HG02623 (cell line): ENCODE results near the gene TNRC18.

ENCODE experiments used
- ATAC-seq: cut with Tn5 transposase; IDR thresholded peaks from one replicate; pipeline ENCODE4 v1.9.1; 2021; ENCODE audit warnings: moderate library complexity; ENCODE audit not compliant: unreplicated experiment

The TNRC18 gene

DNA sequence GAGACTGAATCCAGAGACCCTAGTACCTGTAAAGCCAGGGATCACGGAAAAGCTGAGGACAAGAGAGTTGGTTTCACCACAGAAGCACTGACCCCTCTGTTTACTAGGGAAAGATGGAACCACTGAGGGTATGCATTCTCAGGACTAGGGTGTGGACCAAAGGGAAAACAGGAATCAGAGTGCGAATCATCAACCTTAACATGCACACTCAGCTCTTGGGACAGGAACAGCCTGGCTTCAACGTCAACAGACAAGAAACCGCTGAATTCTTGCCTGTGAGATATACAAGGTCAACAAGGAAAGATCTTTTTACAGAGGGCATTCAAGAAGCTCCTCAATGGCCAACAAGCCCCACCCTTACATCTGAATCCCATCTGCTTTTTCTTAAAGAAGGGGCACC, 14.9 kb downstream of the TNRC18 start:
- ATAC-seq: no peak

GRCh38 chr7:5406957-5407945, 16.4 kb downstream of the TNRC18 start:
- no peak for ATAC-seq

DNA sequence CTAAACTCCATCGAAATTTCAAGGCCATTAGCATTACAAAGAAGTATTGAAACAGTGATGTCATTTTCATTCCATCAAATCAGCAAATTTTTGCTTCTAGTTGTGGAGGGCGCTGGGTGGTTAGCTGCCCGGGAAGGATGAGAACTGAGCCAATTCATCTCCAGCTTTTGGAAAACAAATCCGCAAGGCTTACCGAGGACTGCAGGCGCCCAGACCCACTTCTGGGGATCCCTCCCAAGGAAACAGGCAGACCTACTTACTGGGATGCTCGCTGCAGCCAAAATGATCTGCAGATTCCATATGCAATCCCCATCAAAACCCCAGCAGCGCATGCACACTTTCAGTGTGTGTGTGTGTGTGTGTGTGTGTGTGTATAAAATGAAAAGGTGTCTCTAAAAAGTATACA, 19.2 kb downstream of the TNRC18 start:
- no peak for ATAC-seq

- ATAC-seq: no peak
Measured at GRCh38 chr7:5403442-5403841, 20.2 kb downstream of the TNRC18 start.

- no peak for ATAC-seq
Measured at GRCh38 chr7:5397736-5398135, 25.9 kb downstream of the TNRC18 start.

GRCh38 chr7:5396999-5397663, 26.5 kb downstream of the TNRC18 start:
- ATAC-seq: peak; percentile 83

DNA sequence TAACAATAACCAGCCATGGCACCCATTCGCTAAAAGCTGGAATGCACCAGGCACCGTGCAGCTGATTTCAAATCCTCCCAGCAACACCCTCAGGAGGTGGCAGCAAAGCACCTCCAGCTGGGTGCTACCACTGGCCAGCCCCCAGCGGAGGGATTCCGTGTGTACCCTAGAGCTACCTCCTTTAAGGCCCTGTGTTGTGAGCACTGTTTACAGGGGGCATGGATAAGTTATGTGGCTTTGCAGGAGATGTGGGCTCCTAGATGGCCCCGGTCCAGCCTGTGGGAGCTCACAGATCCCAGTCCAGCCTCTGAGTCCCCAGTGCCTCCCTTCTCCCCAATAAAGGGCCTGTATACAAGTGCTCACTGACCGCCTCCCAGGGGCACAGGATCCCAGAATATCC, 27.1 kb downstream of the TNRC18 start:
- ATAC-seq: peak; percentile 40

GRCh38 chr7:5395246-5395645, 28.4 kb downstream of the TNRC18 start:
- no peak for ATAC-seq

DNA sequence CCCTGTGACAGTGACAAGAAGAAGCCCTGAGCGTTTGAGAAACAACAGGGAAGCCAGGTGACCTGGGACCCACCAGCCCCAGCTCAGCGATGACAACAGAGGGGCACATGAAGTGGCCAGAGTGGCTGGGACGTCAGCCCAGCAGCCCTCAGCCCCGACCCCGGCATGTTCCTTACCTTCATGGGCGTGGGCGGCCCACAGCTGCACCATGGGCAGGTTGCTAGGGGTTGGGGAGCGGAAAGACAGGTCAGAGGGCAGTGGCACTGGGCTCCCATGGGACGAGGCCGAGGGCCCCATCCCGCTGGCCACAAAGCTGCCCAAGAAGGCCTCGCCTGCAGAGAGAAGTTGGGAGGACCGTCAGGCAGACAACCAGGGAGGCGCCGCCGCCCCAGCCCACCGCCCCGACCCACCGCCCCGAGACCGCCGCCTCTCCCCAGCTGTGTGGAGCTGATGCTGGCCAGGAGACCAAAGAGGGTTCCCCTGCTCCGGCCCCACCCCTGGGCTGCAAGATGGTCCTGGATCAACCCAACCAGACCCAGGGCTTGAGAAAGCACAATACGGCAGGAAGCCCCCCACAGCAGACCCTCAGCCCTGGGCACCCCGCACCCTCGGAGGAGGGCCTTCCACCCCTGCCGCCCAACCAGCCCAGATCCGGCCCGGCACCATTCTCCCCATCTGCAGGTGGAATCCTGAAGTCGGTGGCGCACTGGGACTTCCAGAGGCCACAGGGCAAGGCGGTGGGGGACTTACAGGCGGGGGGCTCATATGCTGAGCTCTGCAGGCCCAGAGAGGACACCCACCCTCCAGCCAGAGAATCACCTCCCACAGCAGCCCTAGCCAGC, 29.1 kb downstream of the TNRC18 start:
- ATAC-seq: no peak

DNA sequence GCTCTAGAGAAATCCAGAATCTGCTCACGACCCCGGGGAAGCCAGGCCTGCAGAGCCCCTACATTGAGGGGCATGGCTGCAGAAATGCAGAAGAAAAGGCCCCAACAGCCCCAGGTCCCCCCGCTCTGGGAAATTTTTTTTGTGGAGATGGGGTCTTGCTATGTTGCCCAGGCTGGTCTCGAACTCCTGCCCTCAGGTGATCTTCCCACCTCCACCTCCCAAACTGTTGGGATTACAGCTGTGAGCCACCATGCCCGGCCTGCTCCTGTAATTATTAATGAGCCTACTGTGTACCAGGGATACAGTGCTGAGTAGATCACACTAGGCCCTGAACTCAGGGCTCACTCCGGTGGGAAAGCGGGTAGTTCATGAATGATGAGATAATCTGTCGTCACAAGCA, 29.9 kb downstream of the TNRC18 start:
- no peak for ATAC-seq

DNA sequence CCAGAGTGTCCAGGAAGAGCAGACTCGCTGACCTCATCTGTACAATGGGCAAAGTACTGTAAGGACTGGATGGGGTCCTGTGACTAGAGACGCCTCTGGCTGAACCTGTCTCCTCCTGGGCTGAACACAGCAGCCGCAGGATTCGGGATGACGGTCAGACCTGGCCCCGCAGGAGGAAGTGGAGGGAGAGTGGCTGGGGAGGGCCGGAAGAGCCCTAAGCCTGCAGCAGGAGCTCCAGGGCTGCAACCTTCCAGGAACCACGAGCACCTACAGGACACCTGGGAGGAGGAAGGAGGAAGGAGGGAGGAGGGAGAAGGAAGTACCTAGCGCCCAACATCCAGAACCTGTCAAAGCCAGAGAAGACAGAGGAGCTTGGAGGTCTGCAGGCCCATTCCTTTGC, 30.3 kb downstream of the TNRC18 start:
- ATAC-seq: no peak

DNA sequence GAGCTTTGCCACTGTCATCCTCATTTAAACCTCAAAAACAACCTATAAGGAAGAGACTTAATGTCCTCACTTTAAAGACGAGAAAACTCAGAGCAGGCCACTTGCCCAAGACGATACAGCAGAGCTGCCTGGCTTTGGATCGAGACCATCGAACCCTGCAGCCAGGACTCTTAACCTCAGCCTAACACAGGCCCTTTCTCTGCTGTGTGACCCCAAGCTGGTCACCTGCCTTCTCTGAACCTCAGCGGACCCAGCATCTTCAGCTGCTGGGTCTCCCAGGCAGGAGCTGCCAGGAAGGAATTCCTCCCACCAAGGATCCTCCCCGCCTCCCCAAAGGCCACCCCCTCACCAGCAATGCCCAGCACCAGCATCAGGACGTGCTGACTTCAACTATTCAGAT, 32.7 kb downstream of the TNRC18 start:
- no peak for ATAC-seq

- ATAC-seq: no peak
Measured at GRCh38 chr7:5388905-5389433, 34.7 kb downstream of the TNRC18 start.

- ATAC-seq: no peak
Measured at GRCh38 chr7:5388273-5388901, 35.2 kb downstream of the TNRC18 start.

GRCh38 chr7:5387711-5388245, 35.9 kb downstream of the TNRC18 start:
- ATAC-seq: no peak

DNA sequence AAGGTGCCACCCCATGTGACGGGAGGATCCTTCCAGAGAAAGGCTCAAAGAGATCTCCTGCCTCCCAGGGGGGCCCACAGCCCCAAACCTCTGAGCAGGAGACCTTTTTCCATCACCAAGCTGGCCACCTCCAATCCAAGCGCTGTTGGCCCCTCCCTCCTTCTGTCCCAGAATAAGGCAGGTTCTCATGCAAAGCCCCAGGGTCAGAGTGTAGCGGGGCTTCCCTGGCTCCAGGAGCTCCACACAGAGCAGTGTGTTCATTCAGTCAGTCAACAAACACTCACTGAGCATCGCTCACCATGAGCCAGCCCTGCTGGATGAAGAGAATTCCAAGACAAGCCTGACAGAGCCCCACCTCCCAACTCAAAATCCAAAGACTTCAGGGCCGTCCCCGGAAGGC, 39.0 kb downstream of the TNRC18 start:
- no peak for ATAC-seq

DNA sequence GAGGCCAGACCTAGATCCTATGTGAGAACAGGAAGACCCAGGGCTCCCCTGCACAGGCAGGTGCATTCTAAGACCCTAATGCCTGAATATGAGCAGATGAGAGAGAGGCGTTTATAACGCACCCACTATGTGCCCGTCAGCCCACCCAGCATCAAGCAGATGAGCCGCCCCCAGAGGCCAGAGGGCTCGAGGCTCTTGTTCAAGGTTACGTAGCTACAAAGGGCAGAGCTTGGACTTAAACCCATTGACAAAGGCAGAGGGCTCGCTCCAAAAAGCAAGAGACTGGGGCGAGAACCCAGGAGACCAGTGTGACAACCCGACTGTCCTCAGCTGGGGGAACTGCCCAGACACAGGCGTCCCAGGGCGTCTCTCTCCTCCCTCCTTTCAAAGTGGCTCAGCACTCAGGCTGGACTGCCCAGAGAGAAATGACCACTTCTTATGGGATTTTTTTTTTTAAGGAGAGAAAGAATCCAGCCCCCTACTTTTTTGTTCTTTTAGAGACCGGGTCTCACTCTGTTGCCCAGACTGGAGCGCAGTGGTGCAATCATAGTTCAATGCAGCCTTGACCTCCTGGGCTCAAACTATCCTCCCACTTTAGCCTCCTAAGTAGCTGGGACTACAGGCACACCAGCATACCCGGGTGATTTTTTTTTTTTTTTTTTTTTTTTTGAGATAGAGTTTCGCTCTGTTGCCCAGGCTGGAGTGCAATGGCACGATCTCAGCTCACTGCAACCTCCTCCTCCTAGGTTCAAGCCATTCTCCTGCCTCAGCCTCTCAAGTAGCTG, 40.1 kb downstream of the TNRC18 start:
- no peak for ATAC-seq

DNA sequence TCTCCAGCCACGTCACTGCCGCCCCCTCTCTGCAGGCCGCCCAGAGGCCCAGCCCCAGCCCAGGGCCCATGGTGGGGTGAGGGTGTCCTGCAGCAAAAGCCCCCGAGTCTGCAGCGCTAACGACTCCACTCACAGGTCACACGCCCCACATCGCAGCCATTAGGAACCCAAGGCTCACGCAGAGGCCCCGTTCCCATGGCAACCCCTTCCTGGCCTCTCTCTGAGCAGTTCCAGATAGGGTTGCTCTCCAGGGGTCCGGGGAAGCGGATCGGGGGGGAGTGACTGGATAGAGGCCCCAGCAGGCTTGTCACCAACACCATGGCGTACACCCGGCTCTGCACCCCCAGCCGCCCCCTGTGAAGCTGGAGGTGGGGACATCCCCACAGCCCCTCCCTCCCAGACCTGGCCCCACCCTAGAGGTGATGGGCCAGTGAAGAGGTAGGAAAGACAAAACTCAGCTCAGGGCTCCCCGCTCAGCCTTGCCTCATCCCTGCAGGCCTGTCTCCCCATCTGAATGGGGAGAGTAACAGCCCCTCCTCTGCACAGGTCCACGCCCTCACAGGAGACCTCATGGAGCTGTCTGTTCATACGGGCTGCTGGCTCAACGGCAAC, 41.2 kb downstream of the TNRC18 start:
- ATAC-seq: no peak
